SIG-M5 treated with dmso at 0.1 percent for 504 hours (cell line): Measurements from ENCODE around the gene HOOK2.

ENCODE experiments used
- DNase-seq: peaks from one replicate; lab custom pipeline; 2025; ENCODE audit not compliant: unreplicated experiment; lab: John Stamatoyannopoulos, UW

The HOOK2 gene

GRCh38 chr19:12793290-12794195 lies 18.2 kb upstream of the HOOK2 start:
- DNase-seq, result peak; percentile 73

DNA sequence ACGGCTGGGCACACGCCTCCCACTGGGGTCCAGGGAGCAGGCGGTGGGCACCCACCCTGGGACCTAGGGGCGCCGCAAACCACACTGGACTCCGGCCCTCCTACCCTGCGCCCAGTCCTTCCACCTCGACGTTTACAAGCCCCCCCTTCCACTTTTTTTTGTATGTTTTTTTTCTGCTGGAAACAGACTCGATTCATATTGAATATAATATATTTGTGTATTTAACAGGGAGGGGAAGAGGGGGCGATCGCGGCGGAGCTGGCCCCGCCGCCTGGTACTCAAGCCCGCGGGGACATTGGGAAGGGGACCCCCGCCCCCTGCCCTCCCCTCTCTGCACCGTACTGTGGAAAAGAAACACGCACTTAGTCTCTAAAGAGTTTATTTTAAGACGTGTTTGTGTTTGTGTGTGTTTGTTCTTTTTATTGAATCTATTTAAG lies 17.5 kb upstream of the HOOK2 start:
- DNase-seq, result no peak

GRCh38 chr19:12792051-12792852 lies 16.9 kb upstream of the HOOK2 start:
- peak; percentile 67 for DNase-seq

DNA sequence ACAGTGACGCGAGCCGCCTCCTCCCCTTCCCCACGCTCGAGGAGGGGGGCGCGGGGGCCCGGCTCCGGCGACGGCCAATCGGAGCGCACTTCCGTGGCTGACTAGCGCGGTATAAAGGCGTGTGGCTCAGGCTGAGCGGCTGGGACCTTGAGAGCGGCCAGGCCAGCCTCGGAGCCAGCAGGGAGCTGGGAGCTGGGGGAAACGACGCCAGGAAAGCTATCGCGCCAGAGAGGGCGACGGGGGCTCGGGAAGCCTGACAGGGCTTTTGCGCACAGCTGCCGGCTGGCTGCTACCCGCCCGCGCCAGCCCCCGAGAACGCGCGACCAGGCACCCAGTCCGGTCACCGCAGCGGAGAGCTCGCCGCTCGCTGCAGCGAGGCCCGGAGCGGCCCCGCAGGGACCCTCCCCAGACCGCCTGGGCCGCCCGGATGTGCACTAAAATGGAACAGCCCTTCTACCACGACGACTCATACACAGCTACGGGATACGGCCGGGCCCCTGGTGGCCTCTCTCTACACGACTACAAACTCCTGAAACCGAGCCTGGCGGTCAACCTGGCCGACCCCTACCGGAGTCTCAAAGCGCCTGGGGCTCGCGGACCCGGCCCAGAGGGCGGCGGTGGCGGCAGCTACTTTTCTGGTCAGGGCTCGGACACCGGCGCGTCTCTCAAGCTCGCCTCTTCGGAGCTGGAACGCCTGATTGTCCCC lies 16.1 kb upstream of the HOOK2 start, which contains the start of gene JUNB:
TSS of gene JUNB (plus strand) at position 142 of the 706 bp plus-strand sequence. CDS start at position 428, 286 bp downstream.
- DNase-seq, result peak; percentile 92

DNA sequence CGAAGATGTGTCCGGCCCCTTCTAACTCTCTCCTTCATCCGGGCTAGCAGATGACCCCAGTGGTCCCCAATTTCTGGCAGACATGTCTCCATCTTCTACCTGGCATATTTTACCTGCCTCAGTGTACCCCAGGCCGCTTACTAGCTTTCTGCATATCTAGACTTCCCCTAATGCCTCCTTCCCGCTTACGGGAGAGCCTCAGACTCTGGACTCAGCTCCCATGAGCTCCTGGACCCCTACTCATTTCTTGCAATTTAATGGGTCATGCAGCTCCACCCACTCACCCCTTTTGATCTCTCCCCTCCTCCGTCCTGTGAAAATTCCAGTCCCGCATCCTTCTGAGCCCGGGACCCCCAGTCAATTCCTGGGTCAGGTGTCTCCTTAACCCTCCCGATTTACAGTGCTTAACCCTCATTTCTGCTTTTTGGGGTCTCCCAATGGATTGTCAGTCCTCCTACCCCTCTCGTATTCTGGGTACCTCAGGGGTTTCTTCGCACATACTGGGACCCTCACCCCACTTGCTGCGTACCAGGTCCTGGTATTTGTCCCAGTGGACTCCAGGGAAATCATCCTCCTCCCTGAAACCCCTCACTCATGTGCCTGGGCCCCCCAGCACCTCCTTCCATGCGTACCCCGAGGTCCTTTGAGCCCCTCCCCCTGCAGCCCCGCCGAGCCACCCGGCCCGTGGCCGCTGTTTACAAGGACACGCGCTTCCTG lies 15.4 kb upstream of the HOOK2 start:
- no peak for DNase-seq

GRCh38 chr19:12789904-12790619 lies 14.7 kb upstream of the HOOK2 start:
- peak; percentile 100 for DNase-seq

DNA sequence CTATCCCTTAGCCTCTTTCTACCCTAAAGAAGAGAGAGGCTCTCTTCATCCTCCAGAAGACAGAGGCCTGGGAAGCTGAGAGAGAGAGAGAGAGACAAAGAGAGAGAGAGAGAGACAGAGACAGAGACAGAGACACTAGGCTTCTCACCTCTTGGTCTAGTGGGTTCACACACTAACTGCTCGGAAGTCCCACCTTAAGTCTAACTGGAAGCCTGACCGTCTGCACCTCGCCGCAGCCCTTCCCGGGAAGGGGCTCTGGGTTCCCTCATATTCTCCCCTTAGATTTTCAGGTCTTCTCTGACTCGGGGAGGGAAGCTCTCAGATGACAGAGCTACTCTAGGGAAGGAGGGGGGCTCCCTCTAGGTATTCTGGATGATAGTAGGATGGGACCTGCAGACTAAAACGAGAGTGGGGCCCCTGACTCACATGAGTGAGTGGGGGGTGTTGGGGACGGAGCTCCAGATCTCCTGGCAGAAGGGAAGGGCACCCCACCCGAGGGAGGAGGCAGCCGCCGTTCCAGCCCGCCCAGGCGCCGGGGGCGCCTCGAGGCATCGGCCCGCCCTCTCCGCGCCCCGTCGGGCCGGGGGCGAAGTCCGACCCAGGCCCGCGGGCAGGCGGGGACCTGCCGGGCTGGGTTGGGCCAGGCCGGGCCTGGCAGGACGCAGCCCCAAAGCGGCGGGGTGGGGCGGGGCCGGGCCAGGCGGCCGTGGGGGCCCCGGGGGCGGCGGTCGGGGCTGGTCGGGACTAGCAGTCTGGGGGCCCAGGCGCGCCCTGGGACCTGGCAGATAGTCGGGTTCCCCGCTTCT lies 13.9 kb upstream of the HOOK2 start:
- DNase-seq, result peak; percentile 52

GRCh38 chr19:12788682-12789097 lies 13.3 kb upstream of the HOOK2 start:
- DNase-seq, result peak; percentile 23

- DNase-seq, result no peak
Measured at GRCh38 chr19:12788042-12788681, 12.8 kb upstream of the HOOK2 start.

- no peak for DNase-seq
Measured at GRCh38 chr19:12787458-12787857, 12.1 kb upstream of the HOOK2 start.

- no peak for DNase-seq
Measured at GRCh38 chr19:12786952-12787351, 11.6 kb upstream of the HOOK2 start.

DNA sequence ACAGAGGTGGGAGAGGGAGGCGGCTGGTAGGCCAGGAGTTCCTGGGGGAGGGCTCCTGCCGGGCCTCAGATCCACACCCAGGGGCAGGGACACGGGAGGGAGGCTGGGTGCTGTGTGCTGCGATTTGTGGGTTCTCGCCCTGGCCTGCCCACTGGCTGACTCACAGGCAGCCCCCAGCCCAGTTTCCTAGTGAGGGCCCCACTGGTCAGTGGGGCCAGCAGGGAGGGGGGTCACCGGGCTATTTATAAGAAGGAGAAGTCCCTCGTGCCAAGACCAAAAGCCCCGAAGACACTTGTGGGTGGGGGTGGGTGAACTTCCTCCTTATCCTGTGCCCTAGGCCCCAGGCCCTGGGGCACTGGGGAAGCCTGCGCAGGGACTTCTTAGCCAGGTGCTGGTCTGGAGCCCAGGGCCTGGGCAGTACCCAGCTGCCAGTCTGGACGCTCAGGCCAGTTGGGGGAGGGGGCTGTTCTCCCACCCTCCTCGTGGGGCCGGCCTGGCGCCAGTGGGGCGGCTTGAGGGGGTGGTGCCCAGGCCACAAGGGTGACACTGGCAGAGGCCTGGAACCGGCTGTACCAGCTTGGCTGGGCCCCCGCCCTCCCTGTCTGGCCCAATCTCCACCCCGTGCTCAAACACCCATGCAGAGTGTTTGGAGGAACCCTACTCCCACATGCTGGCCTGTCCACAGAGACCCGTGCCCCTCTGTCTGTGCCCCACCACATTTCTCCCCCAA lies 11.0 kb upstream of the HOOK2 start:
- peak; percentile 73 for DNase-seq

- peak; percentile 54 for DNase-seq
Measured at GRCh38 chr19:12785431-12786031, 10.2 kb upstream of the HOOK2 start.

GRCh38 chr19:12784871-12785430 lies 9.6 kb upstream of the HOOK2 start:
- DNase-seq, result no peak

- no peak for DNase-seq
Measured at GRCh38 chr19:12784394-12784870, 9.1 kb upstream of the HOOK2 start.

GRCh38 chr19:12783849-12784393 lies 8.6 kb upstream of the HOOK2 start:
- peak; percentile 40 for DNase-seq
